GM21528 (cell line): Measurements from ENCODE around the gene GDI1.
"Not testable (repeated sequence)": the region's sequence is repeated elsewhere in the genome, so short reads cannot be mapped to it uniquely, and the experiment has no call there.

ENCODE experiments used
- ATAC-seq: cut with Tn5 transposase; IDR thresholded peaks from one replicate; pipeline ENCODE4 v1.9.1; 2021; ENCODE audit warnings: mild to moderate bottlenecking, moderate library complexity; ENCODE audit not compliant: unreplicated experiment, low FRiP score

The GDI1 gene

GRCh38 chrX:154436983-154437752 is at the start of gene GDI1:
Gene GDI1, plus strand, starts transcription at chrX:154437154. Its CDS starts 101 bp downstream, at chrX:154437255.
- ATAC-seq = no peak

GRCh38 chrX:154388094-154388493 is 48.9 kb upstream of the GDI1 start:
- ATAC-seq = not testable (repeated sequence)

- ATAC-seq = peak; percentile 10
These were observed 48.3 kb upstream of the GDI1 start for GRCh38 chrX:154388649-154389048.

GRCh38 chrX:154389812-154390747 is 46.9 kb upstream of the GDI1 start:
- ATAC-seq = peak; percentile 77

- ATAC-seq = not testable (repeated sequence)
These were observed 40.6 kb upstream of the GDI1 start for GRCh38 chrX:154396363-154396762.

- peak; percentile 56 for ATAC-seq
These were observed 39.7 kb upstream of the GDI1 start for GRCh38 chrX:154396973-154397887.

- ATAC-seq = peak; percentile 81
These were observed 38.9 kb upstream of the GDI1 start, which contains the start of gene RPL10 for GRCh38 chrX:154397888-154398667. Gene RPL10, plus strand, starts transcription at chrX:154398377. Its CDS starts 143 bp downstream, at chrX:154398520.

- peak; percentile 29 for ATAC-seq
These were observed 38.1 kb upstream of the GDI1 start for GRCh38 chrX:154398668-154399526.

- ATAC-seq = no peak
These were observed 37.2 kb upstream of the GDI1 start for GRCh38 chrX:154399527-154400368.

GRCh38 chrX:154400369-154400817 is 36.6 kb upstream of the GDI1 start:
- not testable (repeated sequence) for ATAC-seq

GRCh38 chrX:154401045-154401799 is 35.7 kb upstream of the GDI1 start:
- ATAC-seq = no peak

GRCh38 chrX:154401918-154402621 is 34.9 kb upstream of the GDI1 start:
- ATAC-seq = no peak

GRCh38 chrX:154402622-154403127 is 34.3 kb upstream of the GDI1 start:
- ATAC-seq = no peak

GRCh38 chrX:154403192-154403591 is 33.8 kb upstream of the GDI1 start:
- no peak for ATAC-seq

GRCh38 chrX:154403858-154404257 is 33.1 kb upstream of the GDI1 start:
- ATAC-seq = no peak

- ATAC-seq = no peak
These were observed 32.2 kb upstream of the GDI1 start for GRCh38 chrX:154404625-154405192.
